HG03442 (cell line): ENCODE measurements around the gene C22orf39.

Experiments used
- ATAC-seq: cut with Tn5 transposase; IDR thresholded peaks from one replicate; pipeline ENCODE4 v1.9.1; 2021; ENCODE audit warnings: mild to moderate bottlenecking, moderate library complexity; ENCODE audit not compliant: unreplicated experiment

The C22orf39 gene

GRCh38 chr22:19447330-19448075 is at the start of gene C22orf39:
TSS of gene C22orf39 (minus strand) at chr22:19447711. CDS start at chr22:19447688, 23 bp downstream.
- ATAC-seq, result peak; percentile 80

- no peak for ATAC-seq
Measured at GRCh38 chr22:19497245-19497644, 49.7 kb upstream of the C22orf39 start.

GRCh38 chr22:19496324-19496630 is 48.8 kb upstream of the C22orf39 start:
- ATAC-seq, result no peak

GRCh38 chr22:19495562-19496323 is 48.2 kb upstream of the C22orf39 start:
- no peak for ATAC-seq

GRCh38 chr22:19494676-19495173 is 47.2 kb upstream of the C22orf39 start:
- ATAC-seq, result no peak

- no peak for ATAC-seq
Measured at GRCh38 chr22:19494001-19494560, 46.6 kb upstream of the C22orf39 start.

GRCh38 chr22:19492504-19493174 is 45.1 kb upstream of the C22orf39 start:
- ATAC-seq, result no peak

- ATAC-seq, result no peak
Measured at GRCh38 chr22:19490628-19491230, 43.2 kb upstream of the C22orf39 start.

GRCh38 chr22:19488884-19489843 is 41.7 kb upstream of the C22orf39 start:
- no peak for ATAC-seq

GRCh38 chr22:19488285-19488684 is 40.8 kb upstream of the C22orf39 start:
- ATAC-seq, result no peak

- no peak for ATAC-seq
Measured at GRCh38 chr22:19483481-19484244, 36.2 kb upstream of the C22orf39 start.

GRCh38 chr22:19482297-19482696 is 34.8 kb upstream of the C22orf39 start:
- ATAC-seq, result no peak

- ATAC-seq, result no peak
Measured at GRCh38 chr22:19480789-19481188, 33.3 kb upstream of the C22orf39 start.

GRCh38 chr22:19480173-19480568 is 32.7 kb upstream of the C22orf39 start:
- ATAC-seq, result no peak

GRCh38 chr22:19479355-19480172 is 32.1 kb upstream of the C22orf39 start, which contains the start of gene CDC45:
TSS of gene CDC45 (plus strand) at chr22:19479920. CDS start at chr22:19479969, 49 bp downstream.
- peak; percentile 85 for ATAC-seq

GRCh38 chr22:19478901-19479354 is 31.4 kb upstream of the C22orf39 start, which contains the start of gene UFD1:
TSS of gene UFD1 (minus strand) at chr22:19479193. CDS start at chr22:19479085, 108 bp downstream.
- peak; percentile 45 for ATAC-seq

- no peak for ATAC-seq
Measured at GRCh38 chr22:19478045-19478900, 30.8 kb upstream of the C22orf39 start.
